Measurements from ENCODE around the gene SLC23A2.
A peak's percentile ranks its signal among the peaks of the same experiment; 100 is the strongest.

Gene SLC23A2

DNA sequence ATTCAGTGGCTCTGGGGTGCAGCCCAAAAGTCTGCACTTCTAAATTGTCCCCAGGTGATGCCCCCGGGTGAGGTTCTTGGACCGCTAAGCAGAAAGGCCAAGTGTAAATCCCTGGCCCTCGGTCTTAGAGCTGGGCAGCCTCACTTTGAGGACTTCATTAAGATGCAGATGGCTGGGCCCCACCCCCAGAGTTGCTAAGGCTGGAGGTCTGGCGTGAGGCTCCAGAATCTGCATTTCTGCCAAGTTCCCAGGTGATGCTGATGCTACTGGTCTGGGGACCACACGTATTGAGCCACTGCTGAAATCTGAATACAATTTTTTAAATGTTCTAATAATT is 735 bp upstream of the SLC23A2 start (continued):
- TF ChIP-seq, protein P1, sequence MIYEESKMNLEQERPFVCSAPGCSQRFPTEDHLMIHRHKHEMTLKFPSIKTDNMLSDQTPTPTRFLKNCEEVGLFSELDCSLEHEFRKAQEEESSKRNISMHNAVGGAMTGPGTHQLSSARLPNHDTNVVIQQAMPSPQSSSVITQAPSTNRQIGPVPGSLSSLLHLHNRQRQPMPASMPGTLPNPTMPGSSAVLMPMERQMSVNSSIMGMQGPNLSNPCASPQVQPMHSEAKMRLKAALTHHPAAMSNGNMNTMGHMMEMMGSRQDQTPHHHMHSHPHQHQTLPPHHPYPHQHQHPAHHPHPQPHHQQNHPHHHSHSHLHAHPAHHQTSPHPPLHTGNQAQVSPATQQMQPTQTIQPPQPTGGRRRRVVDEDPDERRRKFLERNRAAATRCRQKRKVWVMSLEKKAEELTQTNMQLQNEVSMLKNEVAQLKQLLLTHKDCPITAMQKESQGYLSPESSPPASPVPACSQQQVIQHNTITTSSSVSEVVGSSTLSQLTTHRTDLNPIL (CRISPR knock-in tag; IDR thresholded peaks at IDR 0.05; ENCODE audit: low read depth) = no peak
- TF ChIP-seq CSDC2 (CRISPR knock-in tag; IDR thresholded peaks at IDR 0.05) = no peak

DNA sequence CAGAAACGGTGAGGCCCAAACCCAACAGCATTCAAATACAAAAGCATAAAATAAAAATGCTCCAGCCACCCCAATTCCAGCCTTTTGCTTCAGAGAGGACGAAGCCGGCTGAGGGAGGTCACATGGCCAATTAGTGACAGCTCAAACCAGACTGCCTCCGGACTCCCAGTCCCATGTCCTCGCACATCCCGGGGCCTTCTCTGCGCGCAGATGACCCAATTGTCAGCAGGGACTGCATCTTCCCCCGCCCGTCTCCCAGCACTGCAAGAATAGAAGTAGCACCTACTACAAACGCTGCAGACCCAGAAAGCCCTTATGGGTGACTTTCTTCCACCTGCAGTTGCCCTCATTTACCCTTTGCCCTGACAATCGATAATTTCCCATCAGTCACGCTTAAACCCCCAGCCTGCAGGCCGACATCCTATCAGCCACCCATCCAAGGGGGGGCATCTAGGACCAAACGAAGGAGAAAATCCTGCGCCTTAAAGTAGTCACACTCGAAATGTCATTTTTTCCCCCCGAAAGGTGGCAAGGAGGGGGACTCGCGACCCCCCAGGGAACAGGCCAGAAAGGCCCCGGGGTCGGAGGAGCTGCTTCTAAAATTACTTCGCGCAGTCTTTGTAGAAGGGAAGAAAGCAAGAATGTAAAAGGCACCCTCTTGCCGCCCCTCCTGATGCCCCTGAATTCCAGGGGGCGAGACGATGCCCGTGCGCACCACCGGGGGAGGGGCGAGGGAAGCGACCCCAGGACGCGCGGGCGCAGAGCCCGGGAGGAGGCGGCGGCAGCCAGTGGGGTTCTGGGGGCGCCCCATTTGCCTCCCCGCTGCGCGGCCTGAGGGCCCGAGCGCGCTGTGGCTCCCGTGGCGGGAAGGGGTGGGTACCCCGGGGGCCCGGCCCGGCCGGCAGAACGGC is 792 bp downstream of the SLC23A2 start:
- TF ChIP-seq ZNF8 (CRISPR knock-in tag; IDR thresholded peaks at IDR 0.05) (no peak), TCF4 (CRISPR knock-in tag; IDR thresholded peaks at IDR 0.05; ENCODE audit: borderline replicate concordance) (no peak), CSDC2 (CRISPR knock-in tag; IDR thresholded peaks at IDR 0.05) (no peak), ZFP3 (CRISPR knock-in tag; IDR thresholded peaks at IDR 0.05) (no peak), BACH2 (CRISPR knock-in tag; IDR thresholded peaks at IDR 0.05; ENCODE audit: borderline replicate concordance) (no peak), PPARA (CRISPR knock-in tag; IDR thresholded peaks at IDR 0.05; ENCODE audit: borderline replicate concordance) (no peak), ZC3H10 (CRISPR knock-in tag; IDR thresholded peaks at IDR 0.05) (no peak), ARNTL (CRISPR knock-in tag; IDR thresholded peaks at IDR 0.05; ENCODE audit: borderline replicate concordance, low read depth) (no peak), SNAI2 (CRISPR knock-in tag; IDR thresholded peaks at IDR 0.05) (no peak), GLIS3 (CRISPR knock-in tag; IDR thresholded peaks at IDR 0.05) (no peak), RARB (CRISPR knock-in tag; IDR thresholded peaks at IDR 0.05) (no peak)
- TF ChIP-seq, protein P2, sequence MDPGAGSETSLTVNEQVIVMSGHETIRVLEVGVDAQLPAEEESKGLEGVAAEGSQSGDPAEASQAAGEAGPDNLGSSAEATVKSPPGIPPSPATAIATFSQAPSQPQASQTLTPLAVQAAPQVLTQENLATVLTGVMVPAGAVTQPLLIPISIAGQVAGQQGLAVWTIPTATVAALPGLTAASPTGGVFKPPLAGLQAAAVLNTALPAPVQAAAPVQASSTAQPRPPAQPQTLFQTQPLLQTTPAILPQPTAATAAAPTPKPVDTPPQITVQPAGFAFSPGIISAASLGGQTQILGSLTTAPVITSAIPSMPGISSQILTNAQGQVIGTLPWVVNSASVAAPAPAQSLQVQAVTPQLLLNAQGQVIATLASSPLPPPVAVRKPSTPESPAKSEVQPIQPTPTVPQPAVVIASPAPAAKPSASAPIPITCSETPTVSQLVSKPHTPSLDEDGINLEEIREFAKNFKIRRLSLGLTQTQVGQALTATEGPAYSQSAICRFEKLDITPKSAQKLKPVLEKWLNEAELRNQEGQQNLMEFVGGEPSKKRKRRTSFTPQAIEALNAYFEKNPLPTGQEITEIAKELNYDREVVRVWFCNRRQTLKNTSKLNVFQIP (CRISPR knock-in tag; IDR thresholded peaks at IDR 0.05; ENCODE audit: borderline replicate concordance, low read depth) = no peak
- ATAC-seq = peak; percentile 61

DNA sequence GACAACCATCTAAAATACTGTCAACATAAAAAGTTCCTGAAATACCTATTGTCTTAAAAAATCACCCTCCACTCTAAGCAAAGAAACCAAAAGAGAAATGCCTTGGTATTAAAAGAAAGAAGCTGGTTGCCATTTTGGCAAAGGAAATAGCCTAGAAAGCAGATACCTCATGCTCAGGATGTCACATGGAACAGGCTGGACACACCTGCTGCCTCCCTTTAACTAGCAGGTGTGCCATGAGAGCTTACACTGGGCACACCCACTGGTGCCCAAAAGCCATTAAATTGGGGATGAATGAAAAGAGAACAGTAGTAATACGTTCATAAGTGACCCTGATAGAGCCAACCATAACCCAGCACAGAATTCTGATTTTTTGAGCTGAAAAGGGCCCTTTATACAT is 1.5 kb downstream of the SLC23A2 start:
- no peak for ATAC-seq

More for the DNA sequence above, 1.5 kb downstream of the SLC23A2 start:
- TF ChIP-seq TCF4 (CRISPR knock-in tag; IDR thresholded peaks at IDR 0.05; ENCODE audit: borderline replicate concordance) (no peak), GLIS3 (CRISPR knock-in tag; IDR thresholded peaks at IDR 0.05) (no peak), SNAI2 (CRISPR knock-in tag; IDR thresholded peaks at IDR 0.05) (no peak), OSR1 (CRISPR knock-in tag; IDR thresholded peaks at IDR 0.05) (no peak), RARB (CRISPR knock-in tag; IDR thresholded peaks at IDR 0.05) (no peak), ZNF70 (CRISPR knock-in tag; IDR thresholded peaks at IDR 0.05) (no peak), BACH2 (CRISPR knock-in tag; IDR thresholded peaks at IDR 0.05; ENCODE audit: borderline replicate concordance) (no peak), CSDC2 (CRISPR knock-in tag; IDR thresholded peaks at IDR 0.05) (no peak), ZFP30 (CRISPR knock-in tag; IDR thresholded peaks at IDR 0.05) (no peak), PPARA (CRISPR knock-in tag; IDR thresholded peaks at IDR 0.05; ENCODE audit: borderline replicate concordance) (no peak), ZNF8 (CRISPR knock-in tag; IDR thresholded peaks at IDR 0.05) (no peak), ZNF565 (CRISPR knock-in tag; conservative IDR thresholded peaks at IDR 0.05; ENCODE audit: low read depth) (no peak), ZFP3 (CRISPR knock-in tag; IDR thresholded peaks at IDR 0.05) (no peak), ZC3H10 (CRISPR knock-in tag; IDR thresholded peaks at IDR 0.05) (no peak), TOX (CRISPR knock-in tag; IDR thresholded peaks at IDR 0.05; ENCODE audit: borderline replicate concordance) (no peak)
- TF ChIP-seq, protein P2 (CRISPR knock-in tag; IDR thresholded peaks at IDR 0.05; ENCODE audit: borderline replicate concordance, low read depth) = no peak
- TF ChIP-seq, protein P1 (CRISPR knock-in tag; IDR thresholded peaks at IDR 0.05; ENCODE audit: low read depth) = no peak
- TF ChIP-seq, protein P3, sequence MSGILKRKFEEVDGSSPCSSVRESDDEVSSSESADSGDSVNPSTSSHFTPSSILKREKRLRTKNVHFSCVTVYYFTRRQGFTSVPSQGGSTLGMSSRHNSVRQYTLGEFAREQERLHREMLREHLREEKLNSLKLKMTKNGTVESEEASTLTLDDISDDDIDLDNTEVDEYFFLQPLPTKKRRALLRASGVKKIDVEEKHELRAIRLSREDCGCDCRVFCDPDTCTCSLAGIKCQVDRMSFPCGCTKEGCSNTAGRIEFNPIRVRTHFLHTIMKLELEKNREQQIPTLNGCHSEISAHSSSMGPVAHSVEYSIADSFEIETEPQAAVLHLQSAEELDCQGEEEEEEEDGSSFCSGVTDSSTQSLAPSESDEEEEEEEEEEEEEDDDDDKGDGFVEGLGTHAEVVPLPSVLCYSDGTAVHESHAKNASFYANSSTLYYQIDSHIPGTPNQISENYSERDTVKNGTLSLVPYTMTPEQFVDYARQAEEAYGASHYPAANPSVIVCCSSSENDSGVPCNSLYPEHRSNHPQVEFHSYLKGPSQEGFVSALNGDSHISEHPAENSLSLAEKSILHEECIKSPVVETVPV (CRISPR knock-in tag; IDR thresholded peaks at IDR 0.05) = no peak

Measured in SK-N-SH treated with all-trans-retinoic acid at 6 μM for 48 hours (cell line).